ENCODE results near the gene PGLYRP1.

The PGLYRP1 gene

DNA sequence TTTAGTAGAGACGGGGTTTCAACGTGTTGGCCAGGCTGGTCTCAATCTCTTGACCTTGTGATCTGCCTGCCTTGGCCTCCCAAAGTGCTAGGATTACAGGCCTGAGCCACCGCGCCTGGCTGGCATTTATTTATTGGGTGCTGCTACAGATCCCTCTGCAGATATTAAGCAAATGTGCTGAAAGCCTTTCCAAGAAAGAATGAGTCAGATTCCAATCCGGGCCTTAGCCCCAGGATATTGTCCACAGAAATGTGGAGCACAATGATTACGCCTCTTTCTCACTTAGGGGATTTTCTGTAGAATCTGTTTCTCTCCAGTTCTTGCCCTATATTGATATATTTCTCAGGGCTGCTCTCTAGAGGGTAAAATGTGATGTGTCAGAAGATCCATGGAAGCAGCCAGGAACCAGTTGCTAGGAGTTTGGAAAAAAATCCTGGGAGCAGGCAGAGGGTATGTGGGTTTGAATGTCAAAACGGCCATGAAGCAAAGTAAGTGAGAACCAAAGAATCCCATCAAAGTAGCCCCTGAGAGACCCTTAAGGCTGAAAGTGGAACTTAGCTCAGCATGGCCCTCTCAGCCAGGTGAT lies 42.7 kb upstream of the PGLYRP1 start:
- H3K9ac ChIP-seq (ENCODE audit: low read length): no peak overlapping the region
- H3K23ac ChIP-seq (ENCODE audit: low read length): no peak overlapping the region
- H3K18ac ChIP-seq (ENCODE audit: low read length): no peak overlapping the region
- H3K4me2 ChIP-seq (ENCODE audit: low read length): no peak overlapping the region
- no peak overlapping the region for H3K4ac ChIP-seq (ENCODE audit: low read depth, low read length)
- H2BK120ac ChIP-seq (ENCODE audit: low read depth, low read length): no peak overlapping the region
- no peak overlapping the region for H3K56ac ChIP-seq (ENCODE audit: low read length)
- H3K79me2 ChIP-seq (ENCODE audit: control insufficient read depth, insufficient read depth, low read length): no peaks in the 10 kb centered on the region
- no peaks in the 10 kb centered on the region for H3K27me3 ChIP-seq (ENCODE audit: insufficient read depth, low read length, poor library complexity)
- no peaks in the 10 kb centered on the region for H3K4me1 ChIP-seq (ENCODE audit: control insufficient read depth, low read depth, low read length)
- no peak for DNase-seq
- no peak overlapping the region for H3K4me3 ChIP-seq (ENCODE audit: low read length)
- no peak overlapping the region for H3K27ac ChIP-seq (ENCODE audit: low read depth, low read length)
- no peak overlapping the region for H4K5ac ChIP-seq (ENCODE audit: low read length)
- no peak overlapping the region for H2AK5ac ChIP-seq (ENCODE audit: low read length)
- no peak overlapping the region for H2BK15ac ChIP-seq (replicated peaks; ENCODE audit: low read depth)
- no peak overlapping the region for H4K8ac ChIP-seq (ENCODE audit: low read depth, low read length)
- no peaks in the 10 kb centered on the region for H3K36me3 ChIP-seq (ENCODE audit: control insufficient read depth, insufficient read depth, low read length)
- H2BK5ac ChIP-seq (ENCODE audit: low read length): no peak overlapping the region
- H3K79me1 ChIP-seq (ENCODE audit: low read length): no peaks in the 10 kb centered on the region
- no CpG with 5 or more reads among the region's 7 CpGs for WGBS (ENCODE audit: extremely low coverage, insufficient coverage, low lambda C conversion rate)

DNA sequence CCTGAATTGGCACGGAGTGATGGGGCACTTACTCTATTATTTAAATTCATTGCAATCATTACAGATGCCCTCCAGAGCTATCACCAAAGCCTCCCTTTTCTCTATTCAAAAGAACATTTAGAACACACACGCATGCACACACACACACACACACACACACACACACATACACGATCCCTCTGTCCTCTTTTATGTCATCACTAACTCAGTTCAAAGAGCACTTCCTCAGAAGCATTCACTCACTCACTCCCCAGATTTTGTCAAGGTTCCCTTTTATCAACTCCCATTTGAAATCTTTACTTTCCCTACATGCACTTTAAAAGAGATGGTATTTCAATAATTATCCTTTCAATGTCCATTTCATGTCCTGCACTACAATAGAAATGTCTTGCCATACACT lies 40.3 kb upstream of the PGLYRP1 start:
- no peak overlapping the region for H4K5ac ChIP-seq (ENCODE audit: low read length)
- H3K27me3 ChIP-seq (ENCODE audit: insufficient read depth, low read length, poor library complexity): no peaks in the 10 kb centered on the region
- no peak overlapping the region for H3K23ac ChIP-seq (ENCODE audit: low read length)
- no peak overlapping the region for H2BK120ac ChIP-seq (ENCODE audit: low read depth, low read length)
- no peak overlapping the region for H4K8ac ChIP-seq (ENCODE audit: low read depth, low read length)
- H3K9ac ChIP-seq (ENCODE audit: low read length): no peak overlapping the region
- H3K4me1 ChIP-seq (ENCODE audit: control insufficient read depth, low read depth, low read length): no peaks in the 10 kb centered on the region
- no peak overlapping the region for H3K56ac ChIP-seq (ENCODE audit: low read length)
- DNase-seq: no peak
- no peak overlapping the region for H2BK15ac ChIP-seq (replicated peaks; ENCODE audit: low read depth)
- H3K79me1 ChIP-seq (ENCODE audit: low read length): no peaks in the 10 kb centered on the region
- H3K4me3 ChIP-seq (ENCODE audit: low read length): no peak overlapping the region
- H3K79me2 ChIP-seq (ENCODE audit: control insufficient read depth, insufficient read depth, low read length): no peaks in the 10 kb centered on the region
- H2AK5ac ChIP-seq (ENCODE audit: low read length): no peak overlapping the region
- H3K27ac ChIP-seq (ENCODE audit: low read depth, low read length): no peak overlapping the region
- H3K4ac ChIP-seq (ENCODE audit: low read depth, low read length): no peak overlapping the region
- H3K36me3 ChIP-seq (ENCODE audit: control insufficient read depth, insufficient read depth, low read length): no peaks in the 10 kb centered on the region
- H3K18ac ChIP-seq (ENCODE audit: low read length): no peak overlapping the region
- WGBS (ENCODE audit: extremely low coverage, insufficient coverage, low lambda C conversion rate): no CpG with 5 or more reads among the region's 3 CpGs
- no peak overlapping the region for H2BK5ac ChIP-seq (ENCODE audit: low read length)
- no peak overlapping the region for H3K4me2 ChIP-seq (ENCODE audit: low read length)

GRCh38 chr19:46060012-46060411 lies 37.2 kb upstream of the PGLYRP1 start:
- Histone ChIP-seq H2BK5ac (ENCODE audit: low read length) (no peak overlapping the region), H3K56ac (ENCODE audit: low read length) (no peak overlapping the region), H3K4me2 (ENCODE audit: low read length) (no peak overlapping the region), H2BK15ac (replicated peaks; ENCODE audit: low read depth) (no peak overlapping the region), H3K27ac (ENCODE audit: low read depth, low read length) (no peak overlapping the region), H3K23ac (ENCODE audit: low read length) (no peak overlapping the region), H3K79me1 (ENCODE audit: low read length) (no peaks in the 10 kb centered on the region), H3K36me3 (ENCODE audit: control insufficient read depth, insufficient read depth, low read length) (no peaks in the 10 kb centered on the region), H2AK5ac (ENCODE audit: low read length) (no peak overlapping the region), H3K79me2 (ENCODE audit: control insufficient read depth, insufficient read depth, low read length) (no peaks in the 10 kb centered on the region), H3K4ac (ENCODE audit: low read depth, low read length) (no peak overlapping the region), H3K4me1 (ENCODE audit: control insufficient read depth, low read depth, low read length) (no peaks in the 10 kb centered on the region), H2BK120ac (ENCODE audit: low read depth, low read length) (no peak overlapping the region), H3K18ac (ENCODE audit: low read length) (no peak overlapping the region), H4K8ac (ENCODE audit: low read depth, low read length) (no peak overlapping the region), H3K9ac (ENCODE audit: low read length) (no peak overlapping the region), H4K5ac (ENCODE audit: low read length) (no peak overlapping the region), H3K27me3 (ENCODE audit: insufficient read depth, low read length, poor library complexity) (peaks cover 3% of the 10 kb centered on the region), H3K4me3 (ENCODE audit: low read length) (no peak overlapping the region)
- WGBS (ENCODE audit: extremely low coverage, insufficient coverage, low lambda C conversion rate): no CpG with 5 or more reads among the region's 2 CpGs
- no peak for DNase-seq

GRCh38 chr19:46058778-46059177 lies 35.9 kb upstream of the PGLYRP1 start:
- no peak overlapping the region for H2AK5ac ChIP-seq (ENCODE audit: low read length)
- H3K36me3 ChIP-seq (ENCODE audit: control insufficient read depth, insufficient read depth, low read length): no peaks in the 10 kb centered on the region
- H4K8ac ChIP-seq (ENCODE audit: low read depth, low read length): no peak overlapping the region
- H3K18ac ChIP-seq (ENCODE audit: low read length): no peak overlapping the region
- H3K23ac ChIP-seq (ENCODE audit: low read length): no peak overlapping the region
- no peak overlapping the region for H2BK15ac ChIP-seq (replicated peaks; ENCODE audit: low read depth)
- H3K27ac ChIP-seq (ENCODE audit: low read depth, low read length): no peak overlapping the region
- H3K4ac ChIP-seq (ENCODE audit: low read depth, low read length): no peak overlapping the region
- H2BK5ac ChIP-seq (ENCODE audit: low read length): no peak overlapping the region
- H3K79me1 ChIP-seq (ENCODE audit: low read length): no peaks in the 10 kb centered on the region
- H3K4me1 ChIP-seq (ENCODE audit: control insufficient read depth, low read depth, low read length): no peaks in the 10 kb centered on the region
- no CpG with 5 or more reads among the region's 3 CpGs for WGBS (ENCODE audit: extremely low coverage, insufficient coverage, low lambda C conversion rate)
- H4K5ac ChIP-seq (ENCODE audit: low read length): no peak overlapping the region
- no peak overlapping the region for H3K56ac ChIP-seq (ENCODE audit: low read length)
- no peak overlapping the region for H3K4me2 ChIP-seq (ENCODE audit: low read length)
- DNase-seq: no peak
- H3K79me2 ChIP-seq (ENCODE audit: control insufficient read depth, insufficient read depth, low read length): no peaks in the 10 kb centered on the region
- H2BK120ac ChIP-seq (ENCODE audit: low read depth, low read length): no peak overlapping the region
- no peak overlapping the region for H3K9ac ChIP-seq (ENCODE audit: low read length)
- H3K27me3 ChIP-seq (ENCODE audit: insufficient read depth, low read length, poor library complexity): peaks cover 4% of the 10 kb centered on the region
- H3K4me3 ChIP-seq (ENCODE audit: low read length): no peak overlapping the region

DNA sequence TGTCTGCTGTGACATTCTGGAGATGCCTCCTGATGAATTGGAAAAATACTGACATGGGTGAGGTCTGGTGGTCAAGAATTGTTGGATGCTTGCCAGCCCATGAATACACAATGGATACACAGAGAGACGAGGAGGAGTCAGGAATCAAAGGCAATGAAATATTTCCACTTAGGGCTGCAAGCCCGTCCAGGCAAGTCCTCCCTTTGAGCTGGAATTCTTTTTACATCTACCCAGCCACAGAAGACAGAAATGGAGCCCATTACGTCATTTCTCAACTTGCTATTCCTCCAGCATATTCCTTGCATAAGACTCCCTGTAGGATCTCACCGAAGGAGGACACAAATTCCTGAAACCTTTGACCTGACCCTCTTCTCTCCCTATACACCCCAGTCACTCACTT lies 33.7 kb upstream of the PGLYRP1 start:
- Histone ChIP-seq H3K36me3 (ENCODE audit: control insufficient read depth, insufficient read depth, low read length) (no peaks in the 10 kb centered on the region), H3K27ac (ENCODE audit: low read depth, low read length) (no peak overlapping the region), H3K4me3 (ENCODE audit: low read length) (no peak overlapping the region), H3K27me3 (ENCODE audit: insufficient read depth, low read length, poor library complexity) (peaks cover 4% of the 10 kb centered on the region), H3K56ac (ENCODE audit: low read length) (no peak overlapping the region), H3K18ac (ENCODE audit: low read length) (no peak overlapping the region), H3K79me1 (ENCODE audit: low read length) (no peaks in the 10 kb centered on the region), H2BK120ac (ENCODE audit: low read depth, low read length) (no peak overlapping the region), H3K79me2 (ENCODE audit: control insufficient read depth, insufficient read depth, low read length) (no peaks in the 10 kb centered on the region), H4K5ac (ENCODE audit: low read length) (no peak overlapping the region), H3K23ac (ENCODE audit: low read length) (no peak overlapping the region), H2BK5ac (ENCODE audit: low read length) (no peak overlapping the region), H2AK5ac (ENCODE audit: low read length) (no peak overlapping the region), H3K4ac (ENCODE audit: low read depth, low read length) (no peak overlapping the region), H2BK15ac (replicated peaks; ENCODE audit: low read depth) (no peak overlapping the region), H3K4me2 (ENCODE audit: low read length) (no peak overlapping the region), H3K4me1 (ENCODE audit: control insufficient read depth, low read depth, low read length) (no peaks in the 10 kb centered on the region), H3K9ac (ENCODE audit: low read length) (no peak overlapping the region), H4K8ac (ENCODE audit: low read depth, low read length) (no peak overlapping the region)
- DNase-seq: no peak
- no CpG with 5 or more reads among the region's 4 CpGs for WGBS (ENCODE audit: extremely low coverage, insufficient coverage, low lambda C conversion rate)

- no peaks in the 10 kb centered on the region for H3K36me3 ChIP-seq (ENCODE audit: control insufficient read depth, insufficient read depth, low read length)
- no CpG with 5 or more reads among the region's 4 CpGs for WGBS (ENCODE audit: extremely low coverage, insufficient coverage, low lambda C conversion rate)
- H3K79me1 ChIP-seq (ENCODE audit: low read length): no peaks in the 10 kb centered on the region
- no peak overlapping the region for H3K4ac ChIP-seq (ENCODE audit: low read depth, low read length)
- H3K27ac ChIP-seq (ENCODE audit: low read depth, low read length): no peak overlapping the region
- H4K8ac ChIP-seq (ENCODE audit: low read depth, low read length): no peak overlapping the region
- H3K79me2 ChIP-seq (ENCODE audit: control insufficient read depth, insufficient read depth, low read length): no peaks in the 10 kb centered on the region
- H4K5ac ChIP-seq (ENCODE audit: low read length): no peak overlapping the region
- H2AK5ac ChIP-seq (ENCODE audit: low read length): no peak overlapping the region
- no peak overlapping the region for H3K9ac ChIP-seq (ENCODE audit: low read length)
- H3K27me3 ChIP-seq (ENCODE audit: insufficient read depth, low read length, poor library complexity): peaks cover 4% of the 10 kb centered on the region
- H3K4me2 ChIP-seq (ENCODE audit: low read length): no peak overlapping the region
- H3K18ac ChIP-seq (ENCODE audit: low read length): no peak overlapping the region
- H3K4me3 ChIP-seq (ENCODE audit: low read length): no peak overlapping the region
- no peak overlapping the region for H2BK5ac ChIP-seq (ENCODE audit: low read length)
- H2BK120ac ChIP-seq (ENCODE audit: low read depth, low read length): no peak overlapping the region
- no peak overlapping the region for H3K23ac ChIP-seq (ENCODE audit: low read length)
- no peak for DNase-seq
- H2BK15ac ChIP-seq (replicated peaks; ENCODE audit: low read depth): no peak overlapping the region
- H3K4me1 ChIP-seq (ENCODE audit: control insufficient read depth, low read depth, low read length): no peaks in the 10 kb centered on the region
- no peak overlapping the region for H3K56ac ChIP-seq (ENCODE audit: low read length)
These were observed 30.0 kb upstream of the PGLYRP1 start for GRCh38 chr19:46052896-46053295.

All from mesendoderm (in vitro differentiated cells).